Urinary bladder (tissue), 4 donors: Measurements from ENCODE around the gene MFSD6. TPM values are rescaled to one million over a fixed set of nuclear protein-coding genes. Genes with fewer than 3 reads are reported as not detected.
"Not testable (repeated sequence)": the region's sequence is repeated elsewhere in the genome, so short reads cannot be mapped to it uniquely, and the experiment has no call there.

Source experiments
- DNase-seq: peaks from one replicate; pipeline ENCODE4 v3.0.0-alpha.2; 2015; ENCODE audit errors: extremely low spot score
- H3K27ac ChIP-seq: one replicate; pipeline ENCODE4 v1.5.1; 2013; ENCODE audit warnings: low read depth, mild to moderate bottlenecking, moderate library complexity
- H3K36me3 ChIP-seq: one replicate; pipeline ENCODE4 v1.6.1; 2013; ENCODE audit warnings: mild to moderate bottlenecking, moderate library complexity; ENCODE audit not compliant: insufficient read depth
- H3K4me1 ChIP-seq: one replicate; pipeline ENCODE4 v1.6.1; 2013; ENCODE audit warnings: mild to moderate bottlenecking, moderate library complexity; ENCODE audit not compliant: insufficient read depth
- H3K4me3 ChIP-seq: one replicate; pipeline ENCODE4 v1.5.1; 2013; ENCODE audit warnings: low read depth, low read length
- WGBS: extraction: QIAGEN DNeasy Blood & Tissue Kit; methylation state at CpG from one replicate; pipeline ENCODE4 v1.1.7; 2013; 5-methylcytosine and 5-hydroxymethylcytosine counted together
- polyA plus RNA-seq: library from polyadenylated mRNA; stranded (reverse); fragments of 200-250 nt; gene quantifications from one replicate; pipeline ENCODE4 v1.2.3, GENCODE V29; 2013
- total RNA-seq: library from RNA; depleted of rRNA; stranded (reverse); fragments of >200 nt; gene quantifications from one replicate; pipeline ENCODE4 v1.2.3, GENCODE V29; 2014
- donor health status: healthy with polysubstance abuse.
- donor health status: healthy.

MFSD6 gene
- total and polyA plus RNA-seq, 2 donors = 16.3 to 19.3 TPM

DNA sequence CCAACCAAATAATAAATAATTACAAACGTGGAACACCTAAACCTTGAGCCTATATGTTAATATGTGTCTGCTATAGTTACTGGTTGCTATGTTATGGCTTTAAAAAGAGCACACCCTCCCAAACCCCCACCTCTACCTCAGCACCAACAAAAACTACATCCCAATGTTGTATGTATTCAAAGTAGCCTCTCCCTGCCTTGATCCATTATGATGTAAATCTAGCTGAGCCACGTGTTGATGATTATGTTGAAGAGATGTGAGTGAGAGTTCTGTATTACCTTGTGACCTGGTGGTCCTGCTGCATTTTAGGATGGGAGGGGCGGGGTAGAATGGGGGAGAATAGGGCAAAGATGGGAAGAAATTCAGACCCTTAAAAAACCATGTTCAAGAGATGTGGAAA, 4.8 kb downstream of the MFSD6 start:
- Histone ChIP-seq H3K36me3 (no peaks in the 10 kb centered on the region), H3K4me1 (no peaks in the 10 kb centered on the region), H3K27ac (no peak overlapping the region), H3K4me3 (no peak overlapping the region)
- WGBS = 67% methylated on average over 3 of the region's 3 CpGs
- no peak for DNase-seq

DNA sequence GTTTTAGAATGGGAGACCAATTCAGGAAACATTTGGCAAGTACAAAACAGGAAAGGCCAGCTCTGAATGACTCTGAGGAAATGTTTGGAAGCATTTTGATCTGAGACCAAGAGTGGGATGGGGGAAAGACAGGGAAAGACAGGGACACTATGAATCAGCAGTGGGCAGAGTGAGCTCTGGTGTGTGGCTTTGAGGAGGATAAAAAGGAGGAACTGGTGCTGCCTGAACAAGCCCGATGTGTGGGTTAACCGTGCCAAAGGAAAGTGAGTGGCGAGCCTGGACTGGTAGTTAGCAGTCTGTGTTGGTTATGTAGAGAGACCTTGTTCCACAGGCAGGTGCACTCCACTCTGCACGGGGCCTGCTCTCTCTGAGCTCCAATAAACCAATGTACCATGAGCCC, 5.3 kb downstream of the MFSD6 start:
- DNase-seq = no peak
- H3K4me3 ChIP-seq = no peak overlapping the region
- 74% methylated on average over 4 of the region's 4 CpGs for WGBS
- H3K36me3 ChIP-seq = no peaks in the 10 kb centered on the region
- no peak overlapping the region for H3K27ac ChIP-seq
- no peaks in the 10 kb centered on the region for H3K4me1 ChIP-seq

DNA sequence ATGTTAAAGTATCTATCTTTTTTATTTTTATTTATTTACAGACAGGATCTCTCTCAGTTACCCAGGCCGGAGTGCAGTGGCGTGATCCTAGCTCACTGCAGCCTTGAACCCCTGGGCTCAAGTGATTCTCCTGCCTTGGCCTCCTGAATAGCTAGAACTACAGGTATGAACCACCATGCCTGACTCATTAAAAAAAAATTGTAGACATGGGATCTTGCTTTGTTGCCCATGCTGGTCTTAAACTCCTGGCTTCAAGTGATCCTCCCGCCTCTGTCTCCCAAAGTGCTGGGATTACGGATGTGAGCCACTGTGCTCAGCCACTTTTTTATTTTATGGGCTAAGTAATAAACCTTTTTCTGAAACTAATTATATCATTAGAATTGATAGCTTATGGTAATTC, 7.1 kb downstream of the MFSD6 start:
- DNase-seq = no peak
- Histone ChIP-seq H3K4me3 (no peak overlapping the region), H3K4me1 (no peaks in the 10 kb centered on the region), H3K36me3 (no peaks in the 10 kb centered on the region), H3K27ac (no peak overlapping the region)
- WGBS = 98% methylated on average over 4 of the region's 4 CpGs

DNA sequence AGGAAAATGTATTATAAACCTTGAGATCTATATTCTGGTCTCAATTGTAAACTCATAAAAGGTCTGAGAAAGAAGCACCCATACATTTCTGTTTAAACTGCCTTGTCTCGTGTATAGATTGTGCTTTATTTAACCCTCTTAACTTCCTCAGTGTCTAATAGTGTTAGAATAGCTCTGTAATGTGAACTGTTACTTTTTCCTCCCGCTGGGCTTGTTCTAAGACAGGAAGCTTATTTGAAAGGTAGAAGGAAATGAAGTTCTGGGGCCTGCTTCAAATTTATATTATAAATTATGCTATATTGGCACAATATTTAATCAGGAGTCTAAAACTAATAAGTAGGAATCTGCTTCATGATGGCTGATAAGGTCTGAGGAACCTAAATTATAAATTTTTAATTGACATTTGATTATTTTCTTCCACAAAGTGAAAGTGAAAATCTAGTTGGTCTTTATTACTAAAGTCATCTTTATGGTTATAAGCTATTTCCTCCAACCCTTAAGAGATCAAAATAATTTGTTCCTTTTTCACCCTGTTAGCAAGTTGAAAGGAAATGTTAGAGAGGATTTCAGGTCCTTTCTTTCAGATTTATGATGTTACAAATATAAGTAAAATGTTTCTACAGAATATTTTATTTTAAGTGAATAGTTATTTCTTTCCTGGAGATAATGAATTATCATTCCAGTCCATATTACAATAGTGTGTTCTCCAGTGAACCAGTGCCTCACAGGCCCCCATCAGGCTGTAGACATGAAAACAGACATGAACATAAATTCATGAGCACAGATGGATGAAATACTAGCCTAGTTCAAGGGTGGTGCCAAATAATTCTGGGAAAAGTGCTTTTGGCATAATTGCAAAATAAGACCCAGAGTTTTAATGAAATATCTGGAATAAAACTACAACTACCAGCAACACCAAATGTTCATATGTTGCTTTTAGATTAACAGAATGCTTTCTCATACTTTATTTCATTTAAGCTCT, 7.9 kb downstream of the MFSD6 start:
- H3K4me1 ChIP-seq = no peaks in the 10 kb centered on the region

DNA sequence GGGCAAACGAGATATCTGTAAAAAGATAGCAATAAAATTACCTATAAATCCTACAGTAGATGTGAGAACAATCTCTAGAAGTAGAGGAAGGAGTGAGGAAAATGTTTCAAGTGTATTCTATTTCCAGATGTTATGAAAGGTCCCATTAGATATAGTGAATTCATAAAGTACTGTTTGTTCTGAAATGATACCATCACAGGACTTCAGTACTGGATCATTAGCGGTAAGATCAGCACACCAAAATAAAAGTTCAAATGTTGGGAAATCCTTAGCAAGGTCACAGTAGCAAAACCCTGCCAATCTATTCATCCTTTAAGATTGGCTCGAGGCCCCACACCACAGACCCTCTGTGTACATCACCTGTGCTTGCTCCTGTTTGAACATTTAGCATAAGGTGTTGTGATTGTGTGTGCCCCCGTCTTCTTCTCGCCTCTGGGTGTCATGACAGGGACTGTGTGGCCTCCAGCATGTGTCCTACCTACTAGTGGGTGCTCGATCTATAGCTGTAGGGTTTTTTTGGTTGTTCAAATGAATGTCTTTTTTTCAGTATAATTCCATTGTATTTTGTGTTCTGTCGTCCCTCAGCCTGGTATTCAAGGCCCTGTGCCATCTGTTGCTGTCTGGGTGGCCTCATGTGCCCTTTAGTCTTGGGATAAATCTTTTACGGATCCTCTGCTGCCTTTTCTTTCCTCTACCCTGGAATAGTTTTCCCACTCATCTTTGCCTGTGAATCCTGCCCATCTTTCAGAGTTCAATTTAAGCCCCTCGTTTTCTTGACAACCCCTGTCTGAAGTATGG, 9.1 kb downstream of the MFSD6 start:
- Histone ChIP-seq H3K4me1 (no peaks in the 10 kb centered on the region), H3K4me3 (no peak overlapping the region), H3K36me3 (no peaks in the 10 kb centered on the region), H3K27ac (no peak overlapping the region)
- 90% methylated on average over 9 of the region's 9 CpGs for WGBS
- DNase-seq = no peak

More for the DNA sequence above, 7.9 kb downstream of the MFSD6 start:
- WGBS = 77% methylated on average over 2 of the region's 2 CpGs
- DNase-seq = no peak
- H3K4me3 ChIP-seq = no peak overlapping the region
- no peak overlapping the region for H3K27ac ChIP-seq
- H3K36me3 ChIP-seq = no peaks in the 10 kb centered on the region

DNA sequence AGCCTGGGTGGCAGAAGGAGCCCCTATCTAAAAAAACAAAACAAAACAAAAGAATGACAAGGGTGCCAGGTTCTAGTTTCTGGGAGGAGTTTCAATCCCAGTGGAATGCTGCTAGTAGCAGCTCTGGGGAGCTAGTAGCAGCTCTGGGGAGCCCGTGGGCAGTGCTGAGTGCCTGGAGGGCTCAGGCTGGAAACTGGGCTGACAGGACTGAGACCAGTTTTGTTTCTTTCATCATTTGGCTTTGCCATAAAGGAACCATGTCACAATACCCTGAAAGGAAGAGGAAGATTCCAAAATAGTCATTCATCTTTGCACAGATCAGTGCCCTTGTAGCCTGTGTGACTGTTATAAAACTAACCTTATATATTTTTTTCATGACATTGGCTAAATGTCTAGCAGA, 10.6 kb downstream of the MFSD6 start:
- Histone ChIP-seq H3K27ac (no peak overlapping the region), H3K4me1 (no peaks in the 10 kb centered on the region), H3K36me3 (no peaks in the 10 kb centered on the region), H3K4me3 (no peak overlapping the region)
- no peak for DNase-seq
- 72% methylated on average over 1 of the region's 1 CpG for WGBS

DNA sequence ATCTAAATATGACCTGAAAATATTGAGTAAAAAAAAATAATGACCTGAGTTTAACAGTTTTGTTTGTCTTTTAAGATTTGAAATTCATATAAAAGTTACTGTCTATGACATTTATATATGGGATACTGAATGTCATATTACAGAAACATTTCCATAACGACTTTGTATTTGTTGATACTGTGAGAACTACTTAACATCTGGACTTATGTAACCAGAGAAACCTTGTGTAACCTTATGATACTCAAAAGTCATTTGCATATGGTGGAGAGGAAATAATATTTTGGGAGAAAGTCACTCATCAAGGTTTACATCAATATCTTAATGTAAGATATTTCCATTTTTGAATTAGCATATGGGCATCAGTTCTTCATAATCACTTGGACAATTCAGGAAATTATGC, 12.6 kb downstream of the MFSD6 start:
- 37% methylated on average over 1 of the region's 1 CpG for WGBS
- H3K36me3 ChIP-seq = no peaks in the 10 kb centered on the region
- H3K27ac ChIP-seq = no peak overlapping the region
- DNase-seq = no peak
- no peaks in the 10 kb centered on the region for H3K4me1 ChIP-seq
- no peak overlapping the region for H3K4me3 ChIP-seq

DNA sequence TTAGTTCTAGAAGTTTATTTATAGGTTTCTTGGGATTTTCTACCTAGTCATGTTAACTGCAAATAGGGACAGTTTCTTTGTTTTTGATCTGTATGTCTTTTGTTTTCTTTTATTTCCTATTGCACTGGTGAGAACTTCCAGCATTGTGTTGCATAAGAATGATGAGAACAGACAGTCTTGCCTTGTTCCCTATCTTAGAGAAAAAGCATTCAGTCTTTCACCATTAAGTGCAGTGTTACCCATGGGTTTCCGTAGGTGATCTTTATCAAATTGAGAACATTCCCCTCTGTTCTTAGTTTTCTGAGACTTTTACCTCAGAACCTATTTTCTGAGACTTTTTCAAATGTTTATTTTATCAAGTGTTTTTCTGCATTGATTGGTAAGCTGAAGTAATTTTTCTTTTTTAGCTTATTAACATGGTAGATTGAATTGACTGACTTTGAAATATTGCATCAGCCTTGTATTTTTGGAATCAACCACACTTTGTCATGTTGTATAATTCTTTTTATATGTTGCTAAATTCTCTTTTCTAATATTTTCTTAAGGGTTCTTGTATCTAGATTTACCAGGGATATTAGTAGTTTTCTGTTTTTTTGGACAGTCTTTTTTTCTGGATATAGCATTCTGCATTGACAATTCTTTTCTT, 17.2 kb downstream of the MFSD6 start:
- Histone ChIP-seq H3K4me3 (no peak overlapping the region), H3K4me1 (no peaks in the 10 kb centered on the region), H3K36me3 (no peaks in the 10 kb centered on the region), H3K27ac (no peak overlapping the region)
- no peak for DNase-seq
- WGBS = 92% methylated on average over 1 of the region's 1 CpG

DNA sequence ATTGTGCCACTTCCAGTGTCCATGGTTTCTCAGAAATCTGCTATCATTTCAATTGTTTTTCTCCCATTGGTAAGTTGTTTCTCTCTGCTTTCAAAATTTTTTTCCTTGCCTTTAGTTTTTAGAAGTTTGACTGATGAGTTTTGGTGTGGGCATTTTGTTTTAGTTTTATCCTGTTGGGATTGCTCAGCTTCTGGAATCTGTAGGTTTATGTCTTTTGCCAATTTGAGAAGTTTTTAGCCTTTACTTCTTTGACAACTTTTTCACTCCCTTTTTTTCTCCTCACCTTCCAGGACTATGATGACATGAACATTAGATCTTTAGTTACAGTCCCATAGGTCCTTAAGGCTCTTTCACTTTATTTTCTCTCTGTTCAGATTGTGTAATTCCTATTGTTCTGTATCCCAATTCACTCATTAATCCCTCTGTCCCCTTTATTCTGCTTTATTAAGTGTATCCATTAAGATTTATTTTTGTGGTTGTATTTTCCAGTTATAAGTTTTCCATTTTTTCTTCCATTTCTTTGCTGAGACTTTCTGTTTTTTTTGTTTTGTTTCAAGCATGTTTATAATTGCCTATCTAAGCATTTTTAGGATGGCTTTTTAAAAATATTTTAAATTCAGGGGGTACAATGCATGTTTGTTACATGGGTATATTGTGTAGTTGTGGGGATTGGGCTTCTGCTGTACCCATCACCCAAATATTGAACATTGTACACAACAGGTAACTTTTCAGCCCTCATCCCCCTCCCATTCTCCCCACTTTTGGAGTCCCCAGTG, 17.9 kb downstream of the MFSD6 start:
- DNase-seq = no peak
- Histone ChIP-seq H3K36me3 (no peaks in the 10 kb centered on the region), H3K4me1 (no peaks in the 10 kb centered on the region), H3K27ac (no peak overlapping the region), H3K4me3 (no peak overlapping the region)

DNA sequence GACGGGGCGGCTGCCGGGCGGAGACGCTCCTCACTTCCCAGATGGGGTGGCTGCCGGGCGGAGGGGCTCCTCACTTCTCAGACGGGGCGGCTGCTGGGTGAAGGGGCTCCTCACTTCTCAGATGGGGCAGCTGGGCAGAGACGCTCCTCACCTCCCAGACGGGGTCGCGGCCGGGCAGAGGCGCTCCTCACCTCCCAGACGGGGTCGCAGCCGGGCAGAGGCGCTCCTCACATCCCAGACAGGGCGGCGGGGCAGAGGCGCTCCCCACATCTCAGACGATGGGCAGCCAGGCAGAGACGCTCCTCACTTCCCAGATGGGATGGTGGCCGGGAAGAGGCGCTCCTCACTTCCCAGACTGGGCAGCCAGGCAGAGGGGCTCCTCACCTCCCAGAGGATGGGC, 22.7 kb downstream of the MFSD6 start:
- WGBS = 97% methylated on average over 26 of the region's 26 CpGs
- H3K4me1 ChIP-seq, H3K4me3 ChIP-seq, H3K27ac ChIP-seq, DNase-seq, H3K36me3 ChIP-seq: not testable (repeated sequence)

DNA sequence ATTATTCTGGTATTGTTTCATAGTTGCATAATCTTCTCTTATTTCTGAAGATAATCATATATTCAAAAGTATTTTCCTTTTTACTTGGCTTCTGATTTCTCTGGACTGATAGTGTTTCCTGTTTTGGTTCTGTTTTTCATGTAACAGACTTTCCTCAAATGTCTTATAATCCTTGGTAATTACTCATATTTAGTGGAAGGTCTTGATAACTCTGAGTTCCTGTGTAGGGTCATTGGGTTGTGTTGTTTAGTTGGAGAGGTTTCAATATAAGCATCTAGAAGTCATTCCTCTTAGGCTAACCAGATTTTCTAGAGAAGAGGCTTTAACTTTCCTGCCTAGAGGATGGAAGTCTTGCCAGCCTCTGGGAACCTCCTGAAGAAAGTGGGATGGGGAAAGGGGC, 23.8 kb downstream of the MFSD6 start:
- Histone ChIP-seq H3K4me3 (no peak overlapping the region), H3K36me3 (no peaks in the 10 kb centered on the region), H3K27ac (no peak overlapping the region), H3K4me1 (no peaks in the 10 kb centered on the region)
- no peak for DNase-seq

DNA sequence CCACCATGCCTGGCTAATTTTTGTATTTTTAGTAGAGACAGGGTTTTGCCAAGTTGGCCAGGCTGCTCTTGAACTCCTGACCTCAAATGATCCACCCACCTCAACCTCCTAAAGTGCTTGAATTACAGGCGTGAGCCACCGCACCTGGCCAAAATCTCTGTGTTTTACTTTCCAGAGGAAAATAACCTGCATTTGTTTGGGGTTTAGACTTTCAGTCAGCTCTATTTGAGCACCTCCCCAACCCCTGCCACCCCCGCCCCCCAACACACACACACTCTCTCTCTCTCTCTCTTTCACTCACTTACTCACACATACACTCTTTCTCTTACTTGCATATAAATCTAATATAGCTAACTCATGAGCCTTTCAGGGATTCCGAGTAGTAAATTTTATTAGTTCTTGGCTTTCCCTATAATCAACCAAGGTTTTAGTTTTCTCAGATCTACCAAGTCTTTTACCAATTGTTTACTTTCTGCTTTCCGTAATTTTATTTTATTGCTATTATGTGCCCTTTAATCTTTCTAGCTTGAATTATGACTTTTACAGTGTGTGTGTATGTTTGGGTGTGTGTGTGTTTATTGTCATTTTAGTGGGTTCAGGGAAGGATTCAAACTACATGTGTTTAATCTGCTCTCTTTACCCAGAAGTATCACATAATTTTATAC, 24.5 kb downstream of the MFSD6 start:
- no peak overlapping the region for H3K27ac ChIP-seq
- no peak overlapping the region for H3K4me3 ChIP-seq
- no peak for DNase-seq
- no peaks in the 10 kb centered on the region for H3K36me3 ChIP-seq
- WGBS = 57% methylated on average over 5 of the region's 5 CpGs
- H3K4me1 ChIP-seq = no peaks in the 10 kb centered on the region
